ENCODE results near the gene ABCB4. TPM values are rescaled to one million over a fixed set of nuclear protein-coding genes. Genes with fewer than 3 reads are reported as not detected.

ABCB4 gene
- total and polyA plus RNA-seq, 9 donors: 0.13 to 2.1 (median 0.45) TPM

- DNase-seq: no peak
- intact Hi-C loops (cut with DNase I): no loop called here
- Histone ChIP-seq H3K36me3 (no peaks in the 10 kb centered on the region), H3K4me1 (ENCODE audit: insufficient read depth) (no peaks in the 10 kb centered on the region), H3K4me3 (no peak overlapping the region), H3K27me3 (no peaks in the 10 kb centered on the region), H3K27ac (no peak overlapping the region), H3K9me3 (no peaks in the 10 kb centered on the region)
- TF ChIP-seq CTCF (IDR thresholded peaks at IDR 0.05): no peak
- 19 to 41% (median 41%) methylated on average over 3 of the region's 3 CpGs for WGBS, 3 donors
Observed at GRCh38 chr7:87507446-87507845, 32.0 kb upstream of the ABCB4 start.

- intact Hi-C loops (cut with DNase I): no loop called here
- no peaks in the 10 kb centered on the region for H3K4me1 ChIP-seq (ENCODE audit: insufficient read depth)
- no peak overlapping the region for H3K4me3 ChIP-seq
- WGBS, 3 donors: 38 to 49% (median 42%) methylated on average over 3 of the region's 3 CpGs
- no peak for DNase-seq
- H3K27ac ChIP-seq: no peak overlapping the region
- no peaks in the 10 kb centered on the region for H3K9me3 ChIP-seq
- TF ChIP-seq EP300 (IDR thresholded peaks at IDR 0.05) (no peak), CTCF (IDR thresholded peaks at IDR 0.05) (peak in 1 of 3 donors; percentile 9), POLR2A (IDR thresholded peaks at IDR 0.05) (no peak)
- H3K36me3 ChIP-seq: no peaks in the 10 kb centered on the region
- H3K27me3 ChIP-seq: no peaks in the 10 kb centered on the region
Observed at GRCh38 chr7:87506246-87507180, 31.0 kb upstream of the ABCB4 start.

GRCh38 chr7:87505557-87506245 lies 30.2 kb upstream of the ABCB4 start:
- 61 to 76% (median 64%) methylated on average over 5 of the region's 5 CpGs for WGBS, 3 donors
- intact Hi-C loops (cut with DNase I): no loop called here
- no peak overlapping the region for H3K27ac ChIP-seq
- no peaks in the 10 kb centered on the region for H3K9me3 ChIP-seq
- H3K4me3 ChIP-seq: no peak overlapping the region
- no peaks in the 10 kb centered on the region for H3K36me3 ChIP-seq
- no peaks in the 10 kb centered on the region for H3K27me3 ChIP-seq
- TF ChIP-seq POLR2A (IDR thresholded peaks at IDR 0.05) (no peak), CTCF (IDR thresholded peaks at IDR 0.05) (no peak), EP300 (IDR thresholded peaks at IDR 0.05) (no peak)
- no peaks in the 10 kb centered on the region for H3K4me1 ChIP-seq (ENCODE audit: insufficient read depth)
- no peak for DNase-seq

GRCh38 chr7:87505122-87505521 lies 29.6 kb upstream of the ABCB4 start:
- H3K4me3 ChIP-seq: no peak overlapping the region
- no peaks in the 10 kb centered on the region for H3K4me1 ChIP-seq (ENCODE audit: insufficient read depth)
- H3K27ac ChIP-seq: no peak overlapping the region
- no peak for TF ChIP-seq POLR2A (IDR thresholded peaks at IDR 0.05)
- TF ChIP-seq EP300 (IDR thresholded peaks at IDR 0.05): no peak
- no peak for TF ChIP-seq CTCF (IDR thresholded peaks at IDR 0.05)
- WGBS, 3 donors: 24 to 53% (median 40%) methylated on average over 5 of the region's 5 CpGs
- intact Hi-C loops (cut with DNase I): no loop called here
- no peaks in the 10 kb centered on the region for H3K9me3 ChIP-seq
- DNase-seq: no peak
- no peaks in the 10 kb centered on the region for H3K36me3 ChIP-seq
- H3K27me3 ChIP-seq: no peaks in the 10 kb centered on the region
